GM21447 (cell line): ENCODE measurements around the gene WWOX.
"Not testable (repeated sequence)": the region's sequence is repeated elsewhere in the genome, so short reads cannot be mapped to it uniquely, and the experiment has no call there.

ENCODE experiments used
- ATAC-seq: cut with Tn5 transposase; IDR thresholded peaks from one replicate; pipeline ENCODE4 v1.9.1; 2021; ENCODE audit not compliant: unreplicated experiment

The WWOX gene

GRCh38 chr16:78099271-78100111 is at the start of gene WWOX:
Gene WWOX (plus strand): TSS chr16:78099654.
- ATAC-seq = peak; percentile 91

- ATAC-seq = no peak
These were observed 48.6 kb upstream of the WWOX start for GRCh38 chr16:78050734-78051400.

DNA sequence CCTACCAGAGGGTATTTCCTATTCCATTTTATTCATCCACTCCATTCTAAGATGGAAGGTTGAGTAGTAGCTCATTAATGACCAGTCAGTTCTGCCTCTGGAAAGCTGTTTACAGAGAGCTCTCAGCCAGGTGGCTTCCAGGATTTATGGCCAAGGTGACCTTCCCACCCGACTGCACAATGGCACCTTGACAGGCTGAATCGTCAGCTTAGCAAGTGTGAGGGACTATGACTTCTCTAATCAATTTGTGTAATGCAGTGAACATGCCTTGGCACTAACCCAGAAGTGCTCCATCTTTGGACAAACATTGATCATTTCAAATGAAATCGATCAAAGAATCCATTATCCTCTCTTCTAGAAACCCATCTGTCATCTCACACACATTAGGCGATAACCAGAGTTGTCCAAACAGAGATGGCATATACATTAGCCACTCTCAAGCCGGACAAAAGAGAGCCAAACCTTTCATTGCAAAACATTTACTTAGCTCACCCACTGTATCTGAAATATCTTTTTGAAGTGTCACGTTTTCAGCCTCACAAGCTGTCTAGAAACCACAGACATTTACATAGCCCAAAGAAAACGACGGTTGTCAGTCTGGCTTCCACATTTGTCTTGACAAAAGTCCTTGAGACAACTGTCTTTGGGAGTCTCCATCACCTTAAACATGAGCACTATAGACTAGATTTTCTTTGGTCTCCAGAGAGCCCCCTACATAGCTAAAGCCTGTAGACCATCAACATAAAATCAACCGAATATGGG is 41.5 kb upstream of the WWOX start:
- ATAC-seq = no peak

DNA sequence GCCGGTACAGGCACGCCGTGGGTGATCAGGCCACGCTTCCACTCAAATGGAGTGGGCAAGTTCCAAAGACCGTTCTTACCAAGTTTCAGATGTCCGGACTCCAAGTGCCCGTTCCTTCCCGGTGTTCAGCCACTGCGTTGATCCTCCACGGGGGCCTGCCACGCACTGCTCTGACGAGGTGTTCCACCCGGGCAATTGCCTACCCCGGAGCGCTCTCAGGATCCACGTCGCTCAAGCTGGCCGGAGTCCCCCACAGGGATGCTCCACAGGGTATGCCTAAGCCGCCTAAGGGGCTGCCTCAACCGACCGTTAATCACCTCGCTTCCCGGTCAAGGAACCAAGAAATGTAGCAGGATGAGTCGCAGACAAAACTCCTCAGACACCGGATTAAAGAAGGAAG is 39.6 kb upstream of the WWOX start:
- not testable (repeated sequence) for ATAC-seq

- no peak for ATAC-seq
These were observed 39.2 kb upstream of the WWOX start for GRCh38 chr16:78060295-78060694.

DNA sequence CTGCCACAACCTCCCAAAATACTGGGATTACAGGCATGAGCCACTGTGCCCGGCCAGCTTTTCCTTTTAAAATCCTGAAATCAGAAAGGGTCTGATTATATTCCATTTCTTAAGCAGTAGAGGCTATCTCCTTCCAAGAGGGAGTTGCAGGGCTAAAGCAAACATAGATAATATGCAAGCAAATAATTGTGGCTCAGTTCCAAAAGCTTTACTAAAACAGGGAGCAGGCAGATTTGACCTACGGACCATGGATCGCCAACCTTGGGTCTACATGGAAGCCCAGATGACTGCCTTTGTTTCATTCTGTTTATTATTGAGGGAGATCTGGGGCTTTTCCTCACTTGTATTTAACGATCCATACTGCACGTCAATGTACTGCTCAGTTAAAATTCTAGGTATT is 38.6 kb upstream of the WWOX start:
- ATAC-seq = no peak

GRCh38 chr16:78065319-78065718 is 34.1 kb upstream of the WWOX start:
- ATAC-seq = no peak

- no peak for ATAC-seq
These were observed 29.5 kb upstream of the WWOX start for GRCh38 chr16:78069913-78070312.

DNA sequence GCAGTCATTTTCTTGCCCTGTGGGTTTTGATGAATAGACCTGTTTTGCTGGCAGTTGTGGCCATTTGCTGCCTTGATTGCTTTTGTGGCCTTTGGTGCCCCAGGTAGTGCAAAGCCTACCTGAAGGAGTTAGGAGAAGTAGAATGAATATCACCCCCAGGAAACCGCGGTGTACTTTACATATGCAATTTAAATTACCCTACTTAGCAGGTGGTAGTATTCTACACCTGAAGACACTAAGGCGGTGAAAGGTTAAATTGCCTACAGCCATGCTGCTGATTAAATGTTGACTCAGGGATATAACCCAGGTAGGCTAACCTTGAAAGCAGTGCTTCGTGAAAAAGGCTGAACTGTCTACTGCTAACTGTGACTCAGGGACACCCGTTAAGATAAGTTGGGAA is 27.2 kb upstream of the WWOX start:
- no peak for ATAC-seq

GRCh38 chr16:78075800-78076199 is 23.7 kb upstream of the WWOX start:
- ATAC-seq = no peak

DNA sequence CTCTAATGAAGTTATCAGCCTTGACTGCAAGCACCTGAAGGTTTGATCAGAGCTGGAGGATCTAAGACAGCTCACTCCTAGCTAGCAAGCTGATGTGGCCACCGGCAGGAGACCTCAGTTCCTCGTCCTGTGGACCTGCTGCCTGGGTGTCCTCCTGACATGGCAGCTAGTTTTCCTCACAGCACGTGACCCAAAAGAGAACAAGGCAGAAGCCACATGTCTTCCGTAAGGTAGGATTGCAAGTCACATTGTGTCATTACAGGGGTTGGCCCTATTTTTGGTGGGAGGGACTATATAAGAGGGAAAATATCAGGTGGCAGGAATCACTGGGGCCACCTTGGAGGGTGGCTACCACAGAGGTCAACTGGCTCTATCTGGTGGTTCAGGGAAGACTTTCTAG is 18.1 kb upstream of the WWOX start:
- no peak for ATAC-seq

DNA sequence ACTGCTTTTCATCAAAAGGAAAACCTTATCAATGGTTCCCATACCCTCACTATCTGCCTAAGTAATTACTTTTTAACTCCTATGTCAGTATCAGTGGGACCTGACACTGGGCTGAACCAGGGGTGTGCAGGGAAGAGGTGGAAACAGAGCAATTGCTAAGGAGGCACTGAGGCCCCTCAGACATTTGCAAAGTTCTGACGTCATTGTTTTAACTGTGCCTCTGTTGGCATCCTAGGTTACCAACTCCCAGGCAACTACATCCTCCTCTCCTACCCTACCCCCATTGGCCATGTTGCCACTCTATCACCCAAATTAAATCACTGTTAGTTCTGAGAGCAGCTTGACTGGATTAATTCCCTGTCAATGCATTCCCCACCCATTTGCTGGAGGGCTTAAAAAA is 8.0 kb upstream of the WWOX start:
- no peak for ATAC-seq

DNA sequence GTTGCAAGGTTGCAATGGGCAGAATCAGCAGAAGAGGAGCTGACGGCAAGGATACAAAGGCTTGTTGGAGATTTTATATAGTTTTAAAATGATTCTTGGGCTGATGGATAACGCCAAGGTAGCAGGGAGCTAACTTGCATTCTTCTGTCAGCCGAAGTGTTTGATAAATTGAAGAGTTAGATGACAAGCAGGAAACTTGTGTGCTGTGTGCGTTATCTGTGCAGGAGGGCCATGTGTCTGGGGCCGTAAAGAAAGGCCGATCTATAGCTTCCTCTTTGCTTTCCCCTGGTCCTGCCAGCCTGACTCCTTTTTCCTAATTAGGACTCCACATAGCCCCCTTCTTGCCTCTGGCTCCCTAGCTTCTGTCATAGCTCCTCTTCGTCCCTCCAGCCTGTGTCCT is 6.7 kb upstream of the WWOX start:
- ATAC-seq = no peak

- no peak for ATAC-seq
These were observed 5.3 kb upstream of the WWOX start for GRCh38 chr16:78094166-78094565.

DNA sequence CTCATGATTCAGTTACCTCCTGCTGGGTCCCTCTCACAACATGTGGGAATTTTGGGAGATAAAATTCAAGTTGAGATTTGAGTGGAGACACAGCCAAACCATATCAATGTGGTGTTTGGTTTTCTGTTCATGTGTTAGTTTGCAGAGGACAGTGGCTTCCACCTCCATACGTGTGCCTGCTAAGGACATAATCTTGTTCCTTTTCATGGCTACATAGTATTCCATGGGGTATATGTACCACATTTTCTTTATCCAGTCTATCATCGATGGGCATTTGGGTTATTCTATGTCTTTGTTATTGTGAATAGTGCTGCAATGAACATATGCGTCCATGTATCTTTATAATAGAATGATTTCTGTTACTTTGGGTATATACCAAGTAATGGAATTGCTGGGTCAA is 4.5 kb upstream of the WWOX start:
- ATAC-seq = no peak

GRCh38 chr16:78096386-78096785 is 3.1 kb upstream of the WWOX start:
- ATAC-seq = no peak

GRCh38 chr16:78097548-78097947 is 1.9 kb upstream of the WWOX start:
- ATAC-seq = no peak

DNA sequence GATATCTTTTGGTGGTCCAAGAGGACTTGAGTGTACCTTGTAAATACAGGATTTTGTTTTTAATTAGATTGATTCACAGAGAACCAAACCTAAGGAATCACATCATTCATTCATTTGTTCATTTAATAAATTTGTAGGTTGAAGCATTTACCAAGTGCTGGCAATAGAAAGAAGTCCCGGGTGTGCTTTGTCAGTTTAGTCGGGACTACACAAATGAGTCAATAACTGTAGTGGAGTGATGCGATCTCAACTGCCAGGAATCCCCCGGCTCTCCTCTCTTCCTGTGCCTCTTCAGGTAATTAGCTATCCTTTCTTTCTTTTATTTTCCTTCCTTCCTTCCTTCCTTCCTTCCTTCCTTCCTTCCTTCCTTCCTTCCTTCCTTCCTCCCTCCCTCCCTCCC is 1.4 kb upstream of the WWOX start:
- no peak for ATAC-seq

- ATAC-seq = no peak
These were observed 721 bp upstream of the WWOX start for GRCh38 chr16:78098595-78099270.

- ATAC-seq = peak; percentile 37
These were observed 636 bp downstream of the WWOX start for GRCh38 chr16:78100112-78100467.

DNA sequence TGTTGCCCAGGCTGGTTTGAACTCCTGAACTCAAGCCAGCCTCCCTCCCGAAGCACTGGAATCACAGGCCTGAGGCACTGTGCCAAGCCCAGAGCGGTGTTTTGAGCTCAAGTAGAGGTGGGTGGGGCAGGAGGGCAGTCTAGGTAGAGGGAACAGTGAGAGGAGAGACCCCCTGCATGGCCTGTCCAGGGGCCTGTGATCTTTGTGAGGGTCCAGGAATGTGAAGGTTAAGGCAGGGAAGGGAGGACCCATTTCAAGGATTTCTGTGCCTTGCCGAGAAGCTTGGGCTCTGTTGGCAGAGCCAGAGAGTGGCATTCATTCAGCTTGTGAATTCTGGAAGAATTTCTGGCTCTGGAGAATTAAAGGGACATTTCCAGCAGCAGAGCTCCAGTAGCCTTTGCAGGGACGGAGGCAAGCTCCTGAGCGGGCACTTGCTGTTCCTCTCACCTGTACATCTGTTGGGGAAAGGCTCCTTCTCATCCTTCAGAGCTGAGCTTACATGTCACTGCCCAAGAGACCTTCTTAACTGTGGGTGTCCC is 2.7 kb downstream of the WWOX start:
- no peak for ATAC-seq
